ENCODE data around the gene CLMN. TPM values are rescaled to one million over a fixed set of nuclear protein-coding genes. Genes with fewer than 3 reads are reported as not detected.

CLMN gene
- total and polyA plus RNA-seq, 2 of the 4 experiments (the other 2 are of a cell fraction), result 0.10 to 0.18 TPM

DNA sequence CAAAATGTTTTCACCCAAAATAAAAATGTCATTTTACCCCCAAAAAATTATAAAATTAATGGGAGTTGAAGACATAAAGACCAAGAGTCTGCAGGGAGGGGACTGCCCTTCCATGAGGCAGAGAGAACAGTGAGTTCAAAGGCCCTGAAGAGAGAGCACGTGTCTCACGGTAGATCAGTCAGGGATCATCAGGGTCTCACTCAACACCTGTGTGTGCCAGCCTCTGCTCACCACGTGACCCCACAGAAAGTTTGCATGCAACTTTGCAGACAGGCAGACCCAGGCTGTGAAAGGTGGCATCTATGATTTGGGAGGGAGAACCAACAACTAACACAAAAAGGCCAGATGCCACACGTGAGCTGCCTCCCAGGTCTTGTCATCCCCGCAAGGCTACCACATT, 33.1 kb downstream of the CLMN start:
- no peak overlapping the region for H2AK9ac ChIP-seq (replicated peaks; ENCODE audit: low read depth, low read length, poor library complexity)
- no peak overlapping the region for H3K14ac ChIP-seq (replicated peaks; ENCODE audit: low read depth, low read length)
- no TSS peak for BruUV-seq (replicated peaks)
- no peaks in the 10 kb centered on the region for H3K9me1 ChIP-seq (ENCODE audit: insufficient read depth, low read length)
- intact Hi-C loops (cut with micrococcal nuclease) (no loop called here), in situ Hi-C loops (cut with MboI; ENCODE audit: low sequenced_read_pairs) (no loop called here), dilution Hi-C loops (cut with HindIII; ENCODE audit: low sequenced_read_pairs, unreplicated experiment) (no loop called here)
- no peaks in the 10 kb centered on the region for H3K79me1 ChIP-seq (ENCODE audit: low read depth in 1 of 2, low read length in 2 of 2)
- no peak overlapping the region for H2BK120ac ChIP-seq (ENCODE audit: low read depth, low read length)
- no peak overlapping the region for H2BK20ac ChIP-seq (ENCODE audit: low read depth, low read length)
- ATAC-seq (ENCODE audit: low read depth), result no peak
- 75% methylated on average over 2 of the region's 5 CpGs; no CpG with 5 or more reads in 1 of the 2 experiments for WGBS, 2 experiments (ENCODE audit: extremely low coverage in 2 of 2, insufficient read length in 1 of 2)
- H2BK15ac ChIP-seq (ENCODE audit: low read depth, low read length), result no peak overlapping the region
- H3K56ac ChIP-seq (ENCODE audit: extremely low read depth, insufficient read depth, low read length), result no peak overlapping the region
- H3K9ac ChIP-seq (ENCODE audit: low read depth, low read length), result no peak overlapping the region
- POLR2A ChIA-PET (ENCODE audit: unreplicated experiment), result no interaction called here
- no peaks in the 10 kb centered on the region for H3K4me1 ChIP-seq (ENCODE audit: control insufficient read depth, insufficient read depth, low read length)
- no peak overlapping the region for H3K4me2 ChIP-seq (ENCODE audit: low read depth, low read length)
- H2AFZ ChIP-seq (replicated peaks; ENCODE audit: low read length, poor library complexity), result no peak overlapping the region
- H2BK5ac ChIP-seq (ENCODE audit: low read depth, low read length, poor library complexity, severe bottlenecking), result no peak overlapping the region
- CTCF ChIA-PET, result no interaction called here
- H4K8ac ChIP-seq (ENCODE audit: low read depth in 2 of 2, low read length in 2 of 2), result no peak overlapping the region
- H3K27ac ChIP-seq (ENCODE audit: insufficient read depth, low read length), result no peak overlapping the region
- no peak overlapping the region for H4K91ac ChIP-seq (ENCODE audit: insufficient read depth, low read depth, low read length)
- H3K9me3 ChIP-seq (ENCODE audit: control insufficient read depth, insufficient read depth, low read length), result no peaks in the 10 kb centered on the region
- no peak overlapping the region for H3K4me3 ChIP-seq (ENCODE audit: insufficient read depth, low read depth, low read length)
- DNase-seq, result no peak
- no peak overlapping the region for H3K18ac ChIP-seq (ENCODE audit: low read depth, low read length)
- H3K23ac ChIP-seq (ENCODE audit: low read depth, low read length), result no peak overlapping the region
- no peak overlapping the region for H4K5ac ChIP-seq (ENCODE audit: low read depth, low read length)
- H4K20me1 ChIP-seq (ENCODE audit: insufficient read depth, low read length), result no peaks in the 10 kb centered on the region
- H2AK5ac ChIP-seq (ENCODE audit: low read depth, low read length), result no peak overlapping the region
- peaks cover 2% of the 10 kb centered on the region; the same call in 1 of the 2 replicates for H3K27me3 ChIP-seq (ENCODE audit: control insufficient read depth, insufficient read depth, low read length)
- no peak overlapping the region for H3K4ac ChIP-seq (ENCODE audit: low read depth, low read length)
- H3K36me3 ChIP-seq (ENCODE audit: control insufficient read depth, insufficient read depth, low read length), result no peaks in the 10 kb centered on the region
- TF ChIP-seq MAZ (IDR thresholded peaks at IDR 0.05; ENCODE audit: borderline replicate concordance, low read depth, low read length) (no peak), FOS (IDR thresholded peaks at IDR 0.05; ENCODE audit: low read depth, low read length) (no peak), RAD21 (IDR thresholded peaks at IDR 0.05; ENCODE audit: low read length) (no peak), CHD1 (IDR thresholded peaks at IDR 0.05; ENCODE audit: low read depth, low read length) (no peak), POLR2A (IDR thresholded peaks at IDR 0.05; ENCODE audit: low read depth, low read length) (no peak), BHLHE40 (IDR thresholded peaks at IDR 0.05; ENCODE audit: low read depth, low read length) (no peak), RFX5 (IDR thresholded peaks at IDR 0.05; ENCODE audit: low read depth, low read length) (no peak), RCOR1 (IDR thresholded peaks at IDR 0.05; ENCODE audit: insufficient replicate concordance, low read length) (no peak), NFE2L2 (IDR thresholded peaks at IDR 0.05; ENCODE audit: low read depth, low read length) (no peak), MXI1 (IDR thresholded peaks at IDR 0.05; ENCODE audit: borderline replicate concordance, low read depth, low read length) (no peak), SMC3 (IDR thresholded peaks at IDR 0.05; ENCODE audit: low read depth, low read length) (no peak)
- TF ChIP-seq, protein P1, sequence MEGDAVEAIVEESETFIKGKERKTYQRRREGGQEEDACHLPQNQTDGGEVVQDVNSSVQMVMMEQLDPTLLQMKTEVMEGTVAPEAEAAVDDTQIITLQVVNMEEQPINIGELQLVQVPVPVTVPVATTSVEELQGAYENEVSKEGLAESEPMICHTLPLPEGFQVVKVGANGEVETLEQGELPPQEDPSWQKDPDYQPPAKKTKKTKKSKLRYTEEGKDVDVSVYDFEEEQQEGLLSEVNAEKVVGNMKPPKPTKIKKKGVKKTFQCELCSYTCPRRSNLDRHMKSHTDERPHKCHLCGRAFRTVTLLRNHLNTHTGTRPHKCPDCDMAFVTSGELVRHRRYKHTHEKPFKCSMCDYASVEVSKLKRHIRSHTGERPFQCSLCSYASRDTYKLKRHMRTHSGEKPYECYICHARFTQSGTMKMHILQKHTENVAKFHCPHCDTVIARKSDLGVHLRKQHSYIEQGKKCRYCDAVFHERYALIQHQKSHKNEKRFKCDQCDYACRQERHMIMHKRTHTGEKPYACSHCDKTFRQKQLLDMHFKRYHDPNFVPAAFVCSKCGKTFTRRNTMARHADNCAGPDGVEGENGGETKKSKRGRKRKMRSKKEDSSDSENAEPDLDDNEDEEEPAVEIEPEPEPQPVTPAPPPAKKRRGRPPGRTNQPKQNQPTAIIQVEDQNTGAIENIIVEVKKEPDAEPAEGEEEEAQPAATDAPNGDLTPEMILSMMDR (conservative IDR thresholded peaks at IDR 0.05; ENCODE audit: low read depth, low read length), result no peak
- TF ChIP-seq, protein P2, sequence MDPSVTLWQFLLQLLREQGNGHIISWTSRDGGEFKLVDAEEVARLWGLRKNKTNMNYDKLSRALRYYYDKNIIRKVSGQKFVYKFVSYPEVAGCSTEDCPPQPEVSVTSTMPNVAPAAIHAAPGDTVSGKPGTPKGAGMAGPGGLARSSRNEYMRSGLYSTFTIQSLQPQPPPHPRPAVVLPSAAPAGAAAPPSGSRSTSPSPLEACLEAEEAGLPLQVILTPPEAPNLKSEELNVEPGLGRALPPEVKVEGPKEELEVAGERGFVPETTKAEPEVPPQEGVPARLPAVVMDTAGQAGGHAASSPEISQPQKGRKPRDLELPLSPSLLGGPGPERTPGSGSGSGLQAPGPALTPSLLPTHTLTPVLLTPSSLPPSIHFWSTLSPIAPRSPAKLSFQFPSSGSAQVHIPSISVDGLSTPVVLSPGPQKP (IDR thresholded peaks at IDR 0.05; ENCODE audit: borderline replicate concordance, low read depth, low read length), result no peak

Data from IMR-90 (cell line).